Left kidney (tissue), 1 donor: ENCODE data around the gene MAT2A. TPM values are rescaled to one million over a fixed set of nuclear protein-coding genes. Genes with fewer than 3 reads are reported as not detected.

ENCODE experiments used
- polyA plus RNA-seq: library from polyadenylated mRNA; unstranded; fragments of 120-200 nt; gene quantifications from one replicate; pipeline ENCODE4 v1.2.1, GENCODE V29; 2013; ENCODE audit not compliant: insufficient read length

MAT2A gene
- polyA plus RNA-seq, 1 donor, result 467 TPM

Other genes starting within 250 kb of the MAT2A start
- 140 TPM for gene TGOLN2, start 211.2 kb upstream of the MAT2A start, polyA plus RNA-seq
- 26.7 TPM for gene RETSAT, start 184.6 kb upstream of the MAT2A start, polyA plus RNA-seq
- 37.2 TPM for gene ELMOD3, start 184.4 kb upstream of the MAT2A start, polyA plus RNA-seq
- 81.7 TPM for gene CAPG, start 128.8 kb upstream of the MAT2A start, polyA plus RNA-seq
- 1.3 TPM for gene SH2D6, start 120.5 kb upstream of the MAT2A start, polyA plus RNA-seq
- gene GGCX, start 22.3 kb downstream of the MAT2A start, polyA plus RNA-seq, result 41.2 TPM
- 89.3 TPM for gene VAMP8, start 38.4 kb downstream of the MAT2A start, polyA plus RNA-seq
- gene VAMP5, start 45.3 kb downstream of the MAT2A start, polyA plus RNA-seq, result 33.8 TPM
- 121 TPM for gene RNF181, start 56.6 kb downstream of the MAT2A start, polyA plus RNA-seq
- 36.2 TPM for gene TMEM150A, start 63.5 kb downstream of the MAT2A start, polyA plus RNA-seq
- gene C2orf68, start 72.9 kb downstream of the MAT2A start, polyA plus RNA-seq, result 75.9 TPM
- gene USP39, start 77.0 kb downstream of the MAT2A start, polyA plus RNA-seq, result 74.8 TPM
- 0.18 TPM for gene SFTPB, start 129.0 kb downstream of the MAT2A start, polyA plus RNA-seq
- 0.27 TPM for gene GNLY, start 155.2 kb downstream of the MAT2A start, polyA plus RNA-seq
- 10.3 TPM for gene ATOH8, start 214.8 kb downstream of the MAT2A start, polyA plus RNA-seq